GM21619 (cell line): ENCODE results near the gene NBPF4.
"Not testable (repeated sequence)": the region's sequence is repeated elsewhere in the genome, so short reads cannot be mapped to it uniquely, and the experiment has no call there.

Source experiments
- ATAC-seq: cut with Tn5 transposase; IDR thresholded peaks from one replicate; pipeline ENCODE4 v1.9.1; 2021; ENCODE audit not compliant: unreplicated experiment

The NBPF4 gene

DNA sequence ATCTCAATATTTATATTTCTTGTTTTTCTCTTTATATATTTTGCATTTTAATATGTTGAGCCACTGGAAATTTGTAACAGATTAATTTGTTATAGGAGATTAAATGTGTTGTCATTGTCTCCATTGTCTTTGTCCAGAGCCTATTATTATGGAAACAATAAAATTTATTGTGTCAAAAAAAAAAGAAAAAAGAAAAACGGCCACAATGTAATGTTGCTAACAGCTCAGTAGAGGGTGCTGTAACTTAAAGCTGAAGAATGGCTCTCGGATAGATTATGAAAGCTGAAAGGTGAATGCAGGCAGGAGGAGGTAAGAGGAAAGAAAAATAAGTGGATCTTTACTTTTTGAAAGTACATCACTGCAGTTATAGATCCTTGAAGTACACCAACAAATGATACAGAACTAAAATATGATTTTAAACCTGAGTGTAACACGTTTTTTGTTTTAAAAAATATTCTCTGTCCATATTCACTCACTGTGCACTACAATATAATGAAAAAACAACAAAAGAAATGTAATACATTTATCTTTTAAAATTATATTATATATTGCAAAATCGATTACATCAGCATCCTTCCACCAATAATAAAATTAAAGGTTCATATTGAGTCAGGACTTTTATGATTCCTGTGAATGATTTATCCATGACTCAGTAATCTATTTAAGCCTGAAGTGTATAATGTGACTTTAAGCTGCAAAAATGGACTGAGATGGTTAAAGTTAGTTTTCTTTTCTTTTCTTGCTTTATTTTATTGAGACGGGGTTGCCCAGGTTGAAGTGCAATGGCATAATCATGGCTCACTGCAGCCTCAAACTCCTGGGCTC is 29.0 kb downstream of the NBPF4 start:
- peak; percentile 64 for ATAC-seq

- no peak for ATAC-seq
Observed at GRCh38 chr1:108211014-108211413, 32.9 kb downstream of the NBPF4 start.

DNA sequence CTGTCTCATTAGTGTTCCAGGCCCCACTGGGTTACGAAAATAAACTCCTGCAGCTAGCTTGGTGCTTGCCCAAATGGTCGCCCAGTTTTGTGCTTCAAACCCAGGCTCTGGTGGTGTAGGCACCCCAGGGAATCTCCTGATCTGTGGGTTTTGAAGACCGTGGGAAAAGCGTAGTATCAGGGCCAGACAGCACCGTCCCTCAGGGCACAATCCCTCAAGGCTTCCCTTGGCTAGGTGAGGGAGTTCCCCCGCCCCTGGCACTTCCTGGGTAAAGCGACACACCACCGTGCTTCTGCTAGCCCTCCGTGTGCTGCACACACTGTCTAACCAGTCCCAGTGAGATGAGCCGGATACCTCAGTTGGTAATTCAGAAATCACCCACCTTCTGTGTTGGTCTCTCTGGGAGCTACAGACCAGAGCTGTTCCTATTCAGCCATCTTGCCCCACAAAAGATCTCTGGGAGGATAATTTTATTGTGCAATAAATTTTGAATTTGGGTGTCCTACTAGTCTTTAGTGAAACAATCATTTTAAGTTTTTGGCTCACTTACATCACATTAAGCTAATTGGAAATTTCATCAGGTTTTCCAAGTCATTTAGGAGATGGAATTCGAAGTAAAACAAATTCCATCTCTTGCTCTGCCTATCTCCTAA is 34.3 kb downstream of the NBPF4 start:
- ATAC-seq = no peak

DNA sequence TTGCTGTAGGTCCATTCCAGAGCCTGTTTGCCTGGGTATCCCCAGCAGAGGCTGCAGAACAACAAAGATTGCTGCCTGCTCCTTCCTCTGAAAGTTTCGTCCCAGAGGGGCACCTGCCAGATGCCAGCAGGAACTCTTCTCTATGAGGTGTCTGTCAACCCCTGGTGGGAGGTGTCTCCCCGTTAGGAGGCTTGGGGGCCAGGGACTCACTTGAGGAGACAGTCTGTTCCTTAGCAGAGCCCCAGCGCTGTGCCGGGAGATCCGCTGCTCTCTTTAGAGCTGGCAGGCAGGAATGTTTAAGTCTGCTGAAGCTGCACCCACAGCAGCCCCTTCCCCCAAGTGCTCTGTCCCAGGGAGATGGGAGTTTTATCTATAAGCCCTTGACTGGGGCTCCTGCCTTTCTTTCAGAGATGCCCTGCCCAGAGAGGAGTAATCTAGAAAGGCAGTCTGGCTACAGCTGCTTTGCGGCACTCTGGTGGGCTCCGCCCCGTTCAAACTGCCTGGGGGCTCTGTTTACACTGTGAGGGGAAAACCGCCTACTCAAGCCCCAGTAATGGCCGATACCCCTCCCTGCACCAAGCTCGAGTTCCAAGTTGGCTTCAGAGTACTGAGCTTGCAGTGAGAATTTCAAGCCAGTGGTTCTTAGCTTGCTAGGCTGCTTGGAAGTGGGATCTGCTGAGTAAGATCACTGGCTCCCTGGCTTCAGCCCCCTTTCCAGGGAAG is 35.0 kb downstream of the NBPF4 start:
- ATAC-seq = no peak

GRCh38 chr1:108203582-108203981 is 40.3 kb downstream of the NBPF4 start:
- ATAC-seq = not testable (repeated sequence)

DNA sequence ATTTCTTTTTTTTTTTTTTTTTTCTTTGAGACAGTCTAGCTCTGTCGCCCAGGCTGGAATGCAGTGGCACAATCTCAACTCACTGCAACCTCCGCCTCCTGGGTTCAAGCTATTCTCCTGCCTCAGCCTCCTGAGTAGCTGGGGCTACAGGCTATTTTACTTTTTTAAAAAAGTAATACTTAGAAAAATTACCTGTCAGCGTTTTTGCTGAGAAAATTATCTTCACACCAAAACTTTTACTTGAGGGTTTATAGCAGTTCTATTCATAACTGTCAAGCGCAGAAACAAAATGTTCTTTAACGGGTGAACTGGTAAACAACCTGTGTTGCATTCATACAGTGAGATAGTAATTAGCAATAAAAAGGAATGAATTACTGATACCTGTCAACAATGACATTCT is 42.2 kb downstream of the NBPF4 start:
- no peak for ATAC-seq

GRCh38 chr1:108200687-108201051 is 43.2 kb downstream of the NBPF4 start:
- no peak for ATAC-seq

GRCh38 chr1:108199781-108200686 is 43.8 kb downstream of the NBPF4 start, which contains the start of gene SLC25A24:
SLC25A24 (minus strand) TSS chr1:108200343; CDS start chr1:108200138, 205 bp downstream.
- peak; percentile 84 for ATAC-seq

GRCh38 chr1:108199201-108199691 is 44.6 kb downstream of the NBPF4 start:
- no peak for ATAC-seq

DNA sequence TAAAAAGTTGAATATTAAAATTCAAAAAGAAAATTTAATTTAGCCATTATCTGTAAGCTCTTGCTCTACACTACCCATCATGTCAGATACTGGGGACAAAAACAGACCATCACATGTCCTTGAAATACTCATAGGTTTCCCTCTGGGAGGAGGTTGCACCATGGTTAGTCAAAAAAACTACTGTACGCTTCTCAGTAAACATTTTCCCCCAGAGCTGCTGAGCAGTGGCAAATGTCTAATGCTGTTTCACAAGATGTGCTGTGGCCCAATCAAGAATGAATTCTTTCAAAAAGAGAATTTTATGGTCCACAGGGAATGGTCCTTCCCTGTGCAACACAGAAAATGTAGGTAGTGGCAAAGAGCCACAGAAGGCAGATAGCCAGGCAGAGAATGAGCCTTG is 49.8 kb downstream of the NBPF4 start:
- ATAC-seq = no peak

DNA sequence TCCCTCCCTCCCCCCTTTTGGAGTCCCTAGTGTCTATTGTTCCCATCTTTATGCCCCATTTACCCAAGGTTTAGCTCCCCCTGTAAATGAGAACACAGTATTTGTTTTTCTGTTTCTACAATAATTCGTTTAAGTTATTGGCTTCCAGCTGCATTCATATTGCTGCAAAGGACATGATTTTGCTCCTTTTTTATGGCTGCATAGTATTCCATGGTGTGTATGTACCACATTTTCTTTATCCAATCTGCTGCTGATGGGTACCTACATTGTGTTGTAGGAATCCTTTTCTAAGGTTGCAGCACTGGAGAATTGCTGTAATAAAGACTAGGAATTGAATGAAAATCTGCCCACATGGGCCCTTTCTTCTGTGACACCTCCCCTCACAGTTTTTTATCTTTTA is 50.5 kb downstream of the NBPF4 start:
- no peak for ATAC-seq

- no peak for ATAC-seq
Observed at GRCh38 chr1:108192581-108192980, 51.3 kb downstream of the NBPF4 start.

DNA sequence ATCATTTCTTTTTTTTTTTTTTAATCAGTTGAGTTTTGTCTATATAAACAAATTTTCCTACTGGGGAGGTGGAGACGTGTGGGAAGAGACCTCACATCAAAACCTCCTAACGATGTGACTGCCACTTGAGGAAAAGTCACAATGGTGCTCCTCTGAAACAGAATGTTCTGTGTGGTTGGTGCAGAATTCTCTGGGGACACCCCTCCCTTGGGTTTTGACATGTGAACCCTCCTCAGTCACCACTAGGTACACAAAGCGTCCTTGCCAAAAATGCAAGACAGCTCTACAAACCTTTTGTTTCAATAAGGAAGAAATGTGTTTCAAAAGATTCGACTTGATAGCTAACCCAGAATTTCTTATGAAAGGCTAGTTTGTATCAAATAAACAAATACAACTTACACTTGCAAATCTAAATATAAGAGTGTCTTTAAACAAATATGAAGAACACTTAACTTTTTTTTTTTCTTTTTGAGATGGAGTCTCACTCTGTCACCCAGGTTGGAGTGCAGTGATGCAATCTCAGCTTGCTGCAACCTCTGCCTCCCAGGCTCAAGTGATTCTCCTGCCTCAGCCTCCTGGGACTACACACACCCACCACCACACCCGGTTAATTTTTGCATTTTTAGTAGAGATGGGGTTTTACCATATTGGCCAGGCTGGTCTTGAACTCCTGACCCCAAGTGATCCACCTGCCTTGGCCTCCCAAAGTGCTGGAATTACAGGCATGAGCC is 53.0 kb downstream of the NBPF4 start:
- ATAC-seq = no peak

DNA sequence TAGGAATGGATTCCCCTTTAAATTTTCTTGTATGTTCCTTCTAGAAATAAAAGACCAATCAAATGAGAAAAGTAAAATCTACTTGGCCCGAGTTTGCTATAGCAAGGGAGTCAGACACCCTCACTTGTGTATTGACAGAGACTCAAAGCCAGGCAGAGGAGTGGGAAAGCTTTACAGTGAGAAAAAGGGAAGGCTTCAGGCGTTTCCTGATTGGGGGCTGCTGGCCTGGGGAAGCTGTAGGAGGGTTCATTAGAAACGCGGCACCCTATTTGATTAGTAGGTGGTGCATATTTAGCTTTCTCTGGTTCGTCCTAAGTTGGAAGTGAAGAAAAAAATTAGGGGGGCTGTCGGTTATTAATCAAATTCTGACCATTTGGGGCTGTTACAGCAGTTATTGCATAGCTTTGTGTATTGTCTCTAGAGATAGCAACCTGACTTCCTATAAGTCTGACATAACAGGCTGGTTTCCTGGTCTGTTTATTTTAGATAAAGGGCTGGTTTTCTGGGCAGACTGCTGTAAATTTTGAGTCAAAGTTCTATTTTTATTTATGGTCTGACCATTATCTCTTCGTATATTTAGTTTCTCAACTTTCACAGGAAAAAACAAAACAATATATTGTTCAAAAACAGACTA is 53.8 kb downstream of the NBPF4 start:
- no peak for ATAC-seq

DNA sequence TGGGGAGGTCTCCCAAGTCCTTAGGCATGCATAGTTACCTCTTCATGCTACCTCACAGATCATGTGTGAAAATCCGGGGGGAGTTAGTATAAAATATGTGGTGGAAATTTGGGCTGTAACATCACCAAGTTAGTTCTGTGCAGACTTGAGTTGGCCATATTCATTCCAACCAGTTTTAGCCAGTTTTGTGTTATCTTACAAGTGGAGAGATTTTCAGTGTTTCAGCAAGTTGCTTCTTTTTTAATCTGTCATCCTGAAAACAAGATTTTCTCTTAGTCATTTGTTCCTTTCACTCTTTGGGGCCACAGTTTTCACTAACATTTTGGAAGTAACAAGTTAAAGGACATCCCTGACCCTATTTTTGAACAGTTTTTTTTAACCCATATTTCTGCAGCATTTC is 55.1 kb downstream of the NBPF4 start:
- no peak for ATAC-seq

DNA sequence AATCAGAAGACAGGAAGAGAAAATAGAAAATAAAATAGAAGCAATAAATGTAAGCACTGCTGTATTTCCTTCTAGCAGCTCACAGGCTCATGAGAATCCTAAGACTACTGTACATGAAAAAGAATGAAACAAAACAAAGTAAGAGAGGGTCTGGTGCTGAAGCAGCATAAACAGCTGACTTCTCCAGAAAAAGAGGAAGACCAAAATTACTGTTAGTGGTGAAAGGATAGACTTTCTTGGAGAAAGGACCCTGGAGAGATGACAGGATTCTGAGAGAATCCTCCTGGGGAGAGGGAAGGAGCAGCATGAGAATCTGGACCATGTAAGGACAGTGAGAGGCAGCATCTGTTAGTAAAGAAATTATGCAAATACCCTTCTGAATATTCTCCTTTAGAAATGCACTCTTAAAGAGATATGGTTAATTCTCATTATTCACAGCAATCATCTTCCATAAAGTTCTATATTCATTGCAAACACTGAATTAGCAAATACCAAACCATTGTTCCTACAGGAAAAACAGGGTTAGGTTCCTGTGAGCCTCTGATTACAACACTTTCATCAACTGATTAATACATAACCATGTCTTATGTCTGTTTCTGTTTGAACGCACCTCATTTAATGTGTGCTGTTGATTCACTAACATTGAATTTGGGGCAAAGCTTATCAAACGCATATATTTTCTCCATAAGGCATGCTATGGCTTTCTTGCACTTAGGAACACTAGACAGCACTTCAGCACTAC is 60.7 kb downstream of the NBPF4 start:
- no peak for ATAC-seq

DNA sequence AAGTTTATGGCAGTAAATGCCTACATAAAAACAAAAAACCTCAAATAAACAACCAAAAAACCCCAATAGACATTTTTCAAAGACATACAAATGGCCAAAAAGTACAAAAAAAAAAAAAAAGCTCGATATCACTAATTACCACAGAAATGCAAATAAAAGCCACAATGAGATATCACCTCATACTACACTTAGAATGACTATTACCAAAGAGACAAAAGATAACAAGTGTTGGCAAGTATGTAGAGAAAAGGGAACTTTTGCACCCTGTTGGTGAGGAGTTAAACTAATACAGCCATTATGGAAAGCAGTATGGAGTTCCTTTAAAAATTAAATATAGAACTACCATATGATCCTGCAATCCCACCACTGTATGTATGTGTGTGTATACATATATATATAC is 64.9 kb downstream of the NBPF4 start:
- no peak for ATAC-seq
